HK-2 (cell line): ENCODE data around the gene LRCH1.
A peak's percentile ranks its signal among the peaks of the same experiment; 100 is the strongest.

ENCODE experiments used
- DNase-seq: peaks from one replicate; pipeline ENCODE4 v3.0.0-alpha.2; 2018; ENCODE audit not compliant: unreplicated experiment

Gene LRCH1

GRCh38 chr13:46594374-46595078 is 41.6 kb downstream of the LRCH1 start:
- DNase-seq, result no peak

GRCh38 chr13:46595136-46595884 is 42.3 kb downstream of the LRCH1 start:
- DNase-seq, result no peak

GRCh38 chr13:46595885-46596275 is 42.9 kb downstream of the LRCH1 start:
- DNase-seq, result no peak

- DNase-seq, result no peak
Observed at GRCh38 chr13:46596466-46596865, 43.5 kb downstream of the LRCH1 start.

- DNase-seq, result no peak
Observed at GRCh38 chr13:46598140-46598819, 45.3 kb downstream of the LRCH1 start.

- DNase-seq, result no peak
Observed at GRCh38 chr13:46598820-46599180, 45.8 kb downstream of the LRCH1 start.

GRCh38 chr13:46600943-46601311 is 48.0 kb downstream of the LRCH1 start:
- no peak for DNase-seq

- no peak for DNase-seq
Observed at GRCh38 chr13:46602531-46602930, 49.6 kb downstream of the LRCH1 start.

- no peak for DNase-seq
Observed at GRCh38 chr13:46603165-46603603, 50.2 kb downstream of the LRCH1 start.

GRCh38 chr13:46604226-46604990 is 51.4 kb downstream of the LRCH1 start:
- no peak for DNase-seq

GRCh38 chr13:46605076-46605824 is 52.3 kb downstream of the LRCH1 start:
- no peak for DNase-seq

- no peak for DNase-seq
Observed at GRCh38 chr13:46605825-46606554, 53.0 kb downstream of the LRCH1 start.

GRCh38 chr13:46606970-46607369 is 54.0 kb downstream of the LRCH1 start:
- DNase-seq, result peak; percentile 13

- peak; percentile 70 for DNase-seq
Observed at GRCh38 chr13:46607768-46608564, 55.0 kb downstream of the LRCH1 start.

GRCh38 chr13:46609052-46609451 is 56.1 kb downstream of the LRCH1 start:
- no peak for DNase-seq

GRCh38 chr13:46609726-46610125 is 56.8 kb downstream of the LRCH1 start:
- DNase-seq, result no peak

- no peak for DNase-seq
Observed at GRCh38 chr13:46612267-46612666, 59.3 kb downstream of the LRCH1 start.

- DNase-seq, result no peak
Observed at GRCh38 chr13:46613409-46614049, 60.6 kb downstream of the LRCH1 start.

GRCh38 chr13:46614582-46614981 is 61.6 kb downstream of the LRCH1 start:
- DNase-seq, result no peak
